K562 (cell line): ENCODE measurements around the gene MOSPD3. TPM values are rescaled to one million over a fixed set of nuclear protein-coding genes. Genes with fewer than 3 reads are reported as not detected.

Source experiments
- COPS2 ChIP-seq: fragments of 450-650 bp; conservative IDR thresholded peaks from 2 replicates; pipeline ENCODE4 v1.6.1; 2016; ENCODE audit warnings: mild to moderate bottlenecking, moderate library complexity
- CREB5 ChIP-seq: fragments of 250-450 bp; sonication (Bioruptor Pico); IDR thresholded peaks from 2 replicates; pipeline ENCODE4 v1.5.0; 2020; ENCODE audit warnings: mild to moderate bottlenecking
- DLX4 ChIP-seq: fragments of 250-450 bp; sonication (Bioruptor Pico); IDR thresholded peaks from 2 replicates; pipeline ENCODE4 v1.6.1; 2021; ENCODE audit warnings: mild to moderate bottlenecking
- GTF3C2 ChIP-seq: IDR thresholded peaks from 3 replicates; pipeline ENCODE4 v1.6.1; 2011; ENCODE audit warnings: borderline replicate concordance, mild to moderate bottlenecking, moderate library complexity; ENCODE audit not compliant: insufficient read length; ENCODE audit errors: extremely low read depth
- POLR2A ChIP-seq: fragments of 450-650 bp; conservative IDR thresholded peaks from 2 replicates; pipeline ENCODE4 v1.6.1; 2016
- RBM15 ChIP-seq: fragments of 200-400 bp; formaldehyde crosslinking; IDR thresholded peaks from 2 replicates; pipeline ENCODE4 v1.6.1; 2018; ENCODE audit warnings: mild to moderate bottlenecking, low read length, moderate library complexity; ENCODE audit not compliant: insufficient read depth
- TBP ChIP-seq: optimal IDR thresholded peaks from 2 replicates; pipeline ENCODE3; 2011; ENCODE audit warnings: low read depth, low read length, improper control_type of control experiment
- ZBTB11 ChIP-seq, 3 experiments: fragments of 200-800 bp in 1 of 3; fragments of 250-450 bp in 1 of 3; fragments of 450-650 bp in 1 of 3; sonication (Bioruptor Pico) in 1 of 3; sonication (Bioruptor generic) in 1 of 3; formaldehyde crosslinking in 1 of 3; IDR thresholded peaks; 2 replicates each; pipeline versions ENCODE4 v1.6.1 to v1.8.0; 2016 to 2022; ENCODE audit warnings: mild to moderate bottlenecking in 2 of 3, missing genetic modification characterization in 2 of 3, missing compliant biosample characterization in 1 of 3, moderate library complexity in 1 of 3
- ZNF3 ChIP-seq: fragments of 250-450 bp; sonication (Bioruptor Pico); IDR thresholded peaks from 2 replicates; pipeline ENCODE4 v1.5.0; 2021; ENCODE audit warnings: mild to moderate bottlenecking, moderate library complexity
- ZNF436 ChIP-seq: fragments of 250-450, 450-650 bp; sonication (Bioruptor Pico); formaldehyde crosslinking; IDR thresholded peaks from 2 replicates; pipeline ENCODE4 v1.7.0; 2020; ENCODE audit warnings: mild to moderate bottlenecking
- ZNF609 ChIP-seq: sonication (generic); formaldehyde crosslinking; IDR thresholded peaks from 2 replicates; pipeline ENCODE4 v1.8.1; 2023; ENCODE audit warnings: missing genetic modification reagents, mild to moderate bottlenecking, borderline replicate concordance
- polyA plus RNA-seq, 8 experiments: library from polyadenylated mRNA; depleted of rRNA in 4 of 8; stranded (reverse) in 5 of 8; unstranded in 3 of 8; fragments of >200 nt; fragmentation: Nextera tagmentation in 2 of 8; fragmentation: Illumina TruSeq in 1 of 8; extraction: Ambion mirVana in 2 of 8; extraction: Trizol in 1 of 8; gene quantifications; 2 replicates each; pipeline versions ENCODE4 v1.2.1 to v1.2.3, GENCODE V29; 2011 to 2014; ENCODE audit warnings: inconsistent platforms in 1 of 8, missing spikeins in 1 of 8
- total RNA-seq, 7 experiments: library from RNA; depleted of rRNA in 6 of 7; stranded (reverse); fragments of >200 nt in 6 of 7; fragmentation: Illumina TruSeq in 2 of 7; extraction: Trizol in 2 of 7; gene quantifications; 2 replicates each; pipeline versions ENCODE4 v1.2.1 to v1.2.3, GENCODE V29; 2011 to 2021; ENCODE audit warnings: low replicate concordance in 1 of 7

The MOSPD3 gene
- total and polyA plus RNA-seq, 9 of the 15 experiments (the other 6 are each of a cell fraction or from before 2014, with no cell fraction given) = 1.4 to 32.1 (median 7.3) TPM

- TF ChIP-seq DLX4 (CRISPR knock-in tag) = no peak
- no peak for TF ChIP-seq GTF3C2
- no peak for TF ChIP-seq RBM15
- TF ChIP-seq POLR2A = peak; percentile 71; the same call in 1 of the 2 replicates
- TF ChIP-seq ZNF609 (CRISPR knock-in tag) = no peak
- TF ChIP-seq CREB5 (CRISPR knock-in tag) = no peak
- TF ChIP-seq TBP = peak; percentile 40
- no peak for TF ChIP-seq COPS2
- no peak for TF ChIP-seq ZNF3 (CRISPR knock-in tag)
- TF ChIP-seq ZNF436 (CRISPR knock-in tag) = no peak
- TF ChIP-seq ZBTB11 (CRISPR knock-in tag; IDR thresholded peaks at IDR 0.05) = no peak
Measured at GRCh38 chr7:100626530-100627237, 14.3 kb downstream of the MOSPD3 start (continued).
